Type B pancreatic cell (in vitro differentiated cells): ENCODE measurements around the gene TAC4. TPM values are rescaled to one million over a fixed set of nuclear protein-coding genes. Genes with fewer than 3 reads are reported as not detected.

Experiments used
- DNase-seq: peaks from one replicate; pipeline ENCODE4 v3.0.0; 2021; ENCODE audit warnings: mixed read lengths; ENCODE audit not compliant: unreplicated experiment; ENCODE audit errors: extremely low spot score
- H3K27ac Mint-ChIP-seq: 2 replicates; pipeline ENCODE4 v1.8.0; 2021; ENCODE audit warnings: mild to moderate bottlenecking, mixed read lengths
- H3K27me3 Mint-ChIP-seq: 2 replicates; pipeline ENCODE4 v1.8.0; 2021; ENCODE audit warnings: mixed read lengths
- H3K36me3 Mint-ChIP-seq: 2 replicates; pipeline ENCODE4 v1.8.0; 2021; ENCODE audit warnings: mixed read lengths
- H3K4me1 Mint-ChIP-seq: one replicate; pipeline ENCODE4 v1.8.0; 2021; ENCODE audit warnings: mixed read lengths; ENCODE audit not compliant: unreplicated experiment
- H3K4me3 Mint-ChIP-seq: 2 replicates; pipeline ENCODE4 v1.8.0; 2021; ENCODE audit warnings: mild to moderate bottlenecking, mixed read lengths
- H3K9me3 Mint-ChIP-seq: 2 replicates; pipeline ENCODE4 v1.8.0; 2021; ENCODE audit warnings: mixed read lengths
- total RNA-seq: library from RNA; stranded (reverse); gene quantifications from 2 replicates; pipeline ENCODE4 v1.2.1, GENCODE V29; 2021; ENCODE audit warnings: low replicate concordance
- TF ChIP-seq, protein P1 (sequence below): fragments of 200-600 bp; sonication (generic); conservative IDR thresholded peaks from 2 replicates; pipeline ENCODE4 v1.5.0; 2021; ENCODE audit warnings: antibody characterized with exemption, mild to moderate bottlenecking

TAC4 gene
- total RNA-seq, 1 donor from 2014 or later = not detected

GRCh38 chr17:49858796-49859195 is 10.9 kb upstream of the TAC4 start:
- H3K9me3 Mint-ChIP-seq = no peaks in the 10 kb centered on the region
- no peak for DNase-seq
- H3K4me3 Mint-ChIP-seq = no peak overlapping the region
- H3K4me1 Mint-ChIP-seq = peaks cover 10% of the 10 kb centered on the region
- no peaks in the 10 kb centered on the region for H3K36me3 Mint-ChIP-seq
- H3K27me3 Mint-ChIP-seq = peaks cover 33% of the 10 kb centered on the region
- H3K27ac Mint-ChIP-seq = no peak overlapping the region
- TF ChIP-seq, protein P1, sequence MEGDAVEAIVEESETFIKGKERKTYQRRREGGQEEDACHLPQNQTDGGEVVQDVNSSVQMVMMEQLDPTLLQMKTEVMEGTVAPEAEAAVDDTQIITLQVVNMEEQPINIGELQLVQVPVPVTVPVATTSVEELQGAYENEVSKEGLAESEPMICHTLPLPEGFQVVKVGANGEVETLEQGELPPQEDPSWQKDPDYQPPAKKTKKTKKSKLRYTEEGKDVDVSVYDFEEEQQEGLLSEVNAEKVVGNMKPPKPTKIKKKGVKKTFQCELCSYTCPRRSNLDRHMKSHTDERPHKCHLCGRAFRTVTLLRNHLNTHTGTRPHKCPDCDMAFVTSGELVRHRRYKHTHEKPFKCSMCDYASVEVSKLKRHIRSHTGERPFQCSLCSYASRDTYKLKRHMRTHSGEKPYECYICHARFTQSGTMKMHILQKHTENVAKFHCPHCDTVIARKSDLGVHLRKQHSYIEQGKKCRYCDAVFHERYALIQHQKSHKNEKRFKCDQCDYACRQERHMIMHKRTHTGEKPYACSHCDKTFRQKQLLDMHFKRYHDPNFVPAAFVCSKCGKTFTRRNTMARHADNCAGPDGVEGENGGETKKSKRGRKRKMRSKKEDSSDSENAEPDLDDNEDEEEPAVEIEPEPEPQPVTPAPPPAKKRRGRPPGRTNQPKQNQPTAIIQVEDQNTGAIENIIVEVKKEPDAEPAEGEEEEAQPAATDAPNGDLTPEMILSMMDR = no peak

DNA sequence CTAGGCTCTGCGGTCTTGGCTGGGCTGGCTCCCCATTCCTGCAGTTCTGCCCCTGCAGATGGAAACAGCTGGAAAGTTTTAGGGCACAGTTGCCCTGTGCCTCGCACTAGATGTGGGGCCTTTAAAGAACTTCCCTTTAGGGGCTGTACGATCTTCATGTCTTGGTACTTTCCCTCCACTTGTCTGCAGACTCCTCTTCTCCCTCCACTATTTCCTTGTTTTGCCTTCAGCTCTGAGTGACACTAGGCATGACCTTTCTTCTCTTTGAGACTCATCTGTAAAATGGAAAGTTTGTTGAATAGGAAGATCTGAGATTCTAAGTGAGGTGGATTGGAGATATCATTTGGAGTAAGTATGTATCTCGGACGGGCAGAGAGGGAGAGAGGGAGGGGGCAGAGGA is 6.3 kb upstream of the TAC4 start:
- Mint-ChIP-seq H3K4me3 (no peak overlapping the region), H3K9me3 (no peaks in the 10 kb centered on the region), H3K27me3 (peaks cover 72% of the 10 kb centered on the region), H3K36me3 (no peaks in the 10 kb centered on the region), H3K4me1 (peaks cover 4% of the 10 kb centered on the region), H3K27ac (peak overlapping the region; percentile 0)
- TF ChIP-seq, protein P1 = no peak
- no peak for DNase-seq

- H3K27me3 Mint-ChIP-seq = peaks cover 76% of the 10 kb centered on the region
- H3K9me3 Mint-ChIP-seq = no peaks in the 10 kb centered on the region
Measured at GRCh38 chr17:49853470-49854015, 5.7 kb upstream of the TAC4 start.

GRCh38 chr17:49851387-49852291 is 3.8 kb upstream of the TAC4 start:
- Mint-ChIP-seq H3K27me3 (peaks cover 80% of the 10 kb centered on the region), H3K4me3 (peak overlapping the region; percentile 84), H3K9me3 (no peaks in the 10 kb centered on the region), H3K36me3 (peaks cover 3% of the 10 kb centered on the region), H3K27ac (no peak overlapping the region), H3K4me1 (peaks cover 13% of the 10 kb centered on the region)
- peak; percentile 80 for DNase-seq
- TF ChIP-seq, protein P1 = peak; percentile 80

More at GRCh38 chr17:49853470-49854015, 5.7 kb upstream of the TAC4 start:
- peaks cover 7% of the 10 kb centered on the region for H3K4me1 Mint-ChIP-seq
- no peak overlapping the region for H3K4me3 Mint-ChIP-seq
- TF ChIP-seq, protein P1 = no peak
- DNase-seq = no peak
- no peak overlapping the region for H3K27ac Mint-ChIP-seq
- peaks cover 3% of the 10 kb centered on the region for H3K36me3 Mint-ChIP-seq

- Mint-ChIP-seq H3K27me3 (peaks cover 79% of the 10 kb centered on the region), H3K27ac (peak overlapping the region; percentile 61)
- DNase-seq = no peak
Measured at GRCh38 chr17:49850772-49851386, 3.0 kb upstream of the TAC4 start.

More at GRCh38 chr17:49850772-49851386, 3.0 kb upstream of the TAC4 start:
- Mint-ChIP-seq H3K4me1 (peaks cover 13% of the 10 kb centered on the region), H3K9me3 (no peaks in the 10 kb centered on the region), H3K36me3 (peaks cover 3% of the 10 kb centered on the region), H3K4me3 (peak overlapping the region; percentile 86)
- TF ChIP-seq, protein P1 = no peak
